ENCODE results near the gene GABBR2. TPM values are rescaled to one million over a fixed set of nuclear protein-coding genes. Genes with fewer than 3 reads are reported as not detected.

GABBR2 gene
- total and polyA plus RNA-seq, 9 of the 15 experiments (the other 6 are each of a cell fraction or from before 2014, with no cell fraction given): 0.15 to 1.9 (median 0.32) TPM

DNA sequence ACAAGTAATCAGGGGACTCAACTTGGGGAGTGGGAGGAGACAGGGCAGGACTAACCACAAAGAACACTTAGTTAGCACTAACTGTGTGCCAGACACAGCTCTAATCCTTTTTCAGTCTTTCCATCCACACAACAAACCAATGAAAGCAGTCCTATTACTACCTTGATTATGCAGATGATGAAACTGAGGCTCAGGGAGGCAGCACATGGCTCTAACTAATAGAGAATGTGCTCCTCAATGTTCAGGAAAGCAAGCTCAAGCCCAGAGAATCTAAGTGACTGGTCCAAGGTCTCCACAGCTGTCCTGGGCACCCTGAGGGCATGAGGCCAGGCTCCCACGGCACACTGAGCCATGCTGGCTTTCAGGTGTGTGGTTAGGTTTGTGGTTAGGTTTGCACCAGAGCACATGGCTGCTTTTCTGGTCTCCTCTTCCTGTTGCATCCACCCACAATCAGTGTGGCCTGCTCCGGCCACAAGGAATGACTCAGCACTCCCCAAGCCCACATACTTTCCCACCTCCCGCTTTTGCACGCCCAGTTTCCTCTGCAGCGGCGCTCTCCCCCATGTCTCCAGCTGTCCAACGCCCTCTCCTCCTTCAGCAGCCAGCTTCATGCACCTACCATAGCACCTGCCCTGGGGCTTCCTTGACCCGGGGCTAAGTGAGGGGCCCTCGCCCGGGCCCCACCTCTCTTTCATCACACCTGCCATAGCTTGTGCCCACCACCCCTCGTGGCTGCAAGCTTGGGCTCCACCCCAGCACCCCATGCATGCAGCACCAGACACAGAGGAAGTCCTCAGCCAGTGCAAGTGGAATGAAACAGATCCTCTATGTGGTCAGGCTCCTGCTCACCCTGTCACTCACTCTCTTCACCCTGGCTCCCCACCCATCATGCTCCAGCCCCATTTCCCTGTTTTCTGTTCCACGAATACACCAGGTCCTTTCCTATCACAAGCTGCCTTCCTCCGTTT is 133.1 kb downstream of the GABBR2 start (continued):
- TF ChIP-seq, protein P1, sequence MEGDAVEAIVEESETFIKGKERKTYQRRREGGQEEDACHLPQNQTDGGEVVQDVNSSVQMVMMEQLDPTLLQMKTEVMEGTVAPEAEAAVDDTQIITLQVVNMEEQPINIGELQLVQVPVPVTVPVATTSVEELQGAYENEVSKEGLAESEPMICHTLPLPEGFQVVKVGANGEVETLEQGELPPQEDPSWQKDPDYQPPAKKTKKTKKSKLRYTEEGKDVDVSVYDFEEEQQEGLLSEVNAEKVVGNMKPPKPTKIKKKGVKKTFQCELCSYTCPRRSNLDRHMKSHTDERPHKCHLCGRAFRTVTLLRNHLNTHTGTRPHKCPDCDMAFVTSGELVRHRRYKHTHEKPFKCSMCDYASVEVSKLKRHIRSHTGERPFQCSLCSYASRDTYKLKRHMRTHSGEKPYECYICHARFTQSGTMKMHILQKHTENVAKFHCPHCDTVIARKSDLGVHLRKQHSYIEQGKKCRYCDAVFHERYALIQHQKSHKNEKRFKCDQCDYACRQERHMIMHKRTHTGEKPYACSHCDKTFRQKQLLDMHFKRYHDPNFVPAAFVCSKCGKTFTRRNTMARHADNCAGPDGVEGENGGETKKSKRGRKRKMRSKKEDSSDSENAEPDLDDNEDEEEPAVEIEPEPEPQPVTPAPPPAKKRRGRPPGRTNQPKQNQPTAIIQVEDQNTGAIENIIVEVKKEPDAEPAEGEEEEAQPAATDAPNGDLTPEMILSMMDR (IDR thresholded peaks at IDR 0.05 in 2 of 3, conservative IDR thresholded peaks at IDR 0.05 in 1 of 3; ENCODE audit: insufficient read depth in 2 of 3, low read depth in 1 of 3, low read length in 3 of 3): no peak
- TF ChIP-seq, protein P2, sequence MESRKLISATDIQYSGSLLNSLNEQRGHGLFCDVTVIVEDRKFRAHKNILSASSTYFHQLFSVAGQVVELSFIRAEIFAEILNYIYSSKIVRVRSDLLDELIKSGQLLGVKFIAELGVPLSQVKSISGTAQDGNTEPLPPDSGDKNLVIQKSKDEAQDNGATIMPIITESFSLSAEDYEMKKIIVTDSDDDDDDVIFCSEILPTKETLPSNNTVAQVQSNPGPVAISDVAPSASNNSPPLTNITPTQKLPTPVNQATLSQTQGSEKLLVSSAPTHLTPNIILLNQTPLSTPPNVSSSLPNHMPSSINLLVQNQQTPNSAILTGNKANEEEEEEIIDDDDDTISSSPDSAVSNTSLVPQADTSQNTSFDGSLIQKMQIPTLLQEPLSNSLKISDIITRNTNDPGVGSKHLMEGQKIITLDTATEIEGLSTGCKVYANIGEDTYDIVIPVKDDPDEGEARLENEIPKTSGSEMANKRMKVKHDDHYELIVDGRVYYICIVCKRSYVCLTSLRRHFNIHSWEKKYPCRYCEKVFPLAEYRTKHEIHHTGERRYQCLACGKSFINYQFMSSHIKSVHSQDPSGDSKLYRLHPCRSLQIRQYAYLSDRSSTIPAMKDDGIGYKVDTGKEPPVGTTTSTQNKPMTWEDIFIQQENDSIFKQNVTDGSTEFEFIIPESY (CRISPR knock-in tag; IDR thresholded peaks at IDR 0.05): peak; percentile 69
- TF ChIP-seq SRF (CRISPR knock-in tag; IDR thresholded peaks at IDR 0.05): peak in 1 of 2 experiments; percentile 39; a peak in 1 of 4 replicates
- TF ChIP-seq SIN3A (IDR thresholded peaks at IDR 0.05; ENCODE audit: borderline replicate concordance in 2 of 2, control insufficient read depth in 1 of 2, low read depth in 2 of 2, low read length in 2 of 2): no peak
- no peak for TF ChIP-seq BRF1 (IDR thresholded peaks at IDR 0.05; ENCODE audit: borderline replicate concordance, extremely low read depth, insufficient read length)
- TF ChIP-seq, protein P3, sequence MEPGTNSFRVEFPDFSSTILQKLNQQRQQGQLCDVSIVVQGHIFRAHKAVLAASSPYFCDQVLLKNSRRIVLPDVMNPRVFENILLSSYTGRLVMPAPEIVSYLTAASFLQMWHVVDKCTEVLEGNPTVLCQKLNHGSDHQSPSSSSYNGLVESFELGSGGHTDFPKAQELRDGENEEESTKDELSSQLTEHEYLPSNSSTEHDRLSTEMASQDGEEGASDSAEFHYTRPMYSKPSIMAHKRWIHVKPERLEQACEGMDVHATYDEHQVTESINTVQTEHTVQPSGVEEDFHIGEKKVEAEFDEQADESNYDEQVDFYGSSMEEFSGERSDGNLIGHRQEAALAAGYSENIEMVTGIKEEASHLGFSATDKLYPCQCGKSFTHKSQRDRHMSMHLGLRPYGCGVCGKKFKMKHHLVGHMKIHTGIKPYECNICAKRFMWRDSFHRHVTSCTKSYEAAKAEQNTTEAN (CRISPR knock-in tag; IDR thresholded peaks at IDR 0.05): 0 out of 2 replicates have a peak, but pooled peaks have one; percentile 32
- TF ChIP-seq NFXL1 (CRISPR knock-in tag; IDR thresholded peaks at IDR 0.05): no peak
- TF ChIP-seq JUNB (CRISPR knock-in tag; conservative IDR thresholded peaks at IDR 0.05): no peak
- peak; percentile 45 to 98; a peak in 3 of 4 replicates for TF ChIP-seq RCOR1 (IDR thresholded peaks at IDR 0.05; ENCODE audit: borderline replicate concordance in 1 of 2, low read depth in 2 of 2, low read length in 2 of 2)
- TF ChIP-seq, protein P4, sequence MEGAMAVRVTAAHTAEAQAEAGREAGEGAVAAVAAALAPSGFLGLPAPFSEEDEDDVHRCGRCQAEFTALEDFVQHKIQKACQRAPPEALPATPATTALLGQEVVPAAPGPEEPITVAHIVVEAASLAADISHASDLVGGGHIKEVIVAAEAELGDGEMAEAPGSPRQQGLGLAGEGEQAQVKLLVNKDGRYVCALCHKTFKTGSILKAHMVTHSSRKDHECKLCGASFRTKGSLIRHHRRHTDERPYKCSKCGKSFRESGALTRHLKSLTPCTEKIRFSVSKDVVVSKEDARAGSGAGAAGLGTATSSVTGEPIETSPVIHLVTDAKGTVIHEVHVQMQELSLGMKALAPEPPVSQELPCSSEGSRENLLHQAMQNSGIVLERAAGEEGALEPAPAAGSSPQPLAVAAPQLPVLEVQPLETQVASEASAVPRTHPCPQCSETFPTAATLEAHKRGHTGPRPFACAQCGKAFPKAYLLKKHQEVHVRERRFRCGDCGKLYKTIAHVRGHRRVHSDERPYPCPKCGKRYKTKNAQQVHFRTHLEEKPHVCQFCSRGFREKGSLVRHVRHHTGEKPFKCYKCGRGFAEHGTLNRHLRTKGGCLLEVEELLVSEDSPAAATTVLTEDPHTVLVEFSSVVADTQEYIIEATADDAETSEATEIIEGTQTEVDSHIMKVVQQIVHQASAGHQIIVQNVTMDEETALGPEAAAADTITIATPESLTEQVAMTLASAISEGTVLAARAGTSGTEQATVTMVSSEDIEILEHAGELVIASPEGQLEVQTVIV (CRISPR knock-in tag; IDR thresholded peaks at IDR 0.05; ENCODE audit: borderline replicate concordance): no peak
- no peak; the same call in 1 of the 2 replicates for TF ChIP-seq MEF2D (tag; conservative IDR thresholded peaks at IDR 0.05; ENCODE audit: low read depth)
- 0 out of 4 replicates have a peak, but pooled peaks of 1 of the 2 experiments have one; percentile 8 for TF ChIP-seq RAD21 (CRISPR knock-in tag; conservative IDR thresholded peaks at IDR 0.05 in 1 of 2, IDR thresholded peaks at IDR 0.05 in 1 of 2)
- TF ChIP-seq, protein P5, sequence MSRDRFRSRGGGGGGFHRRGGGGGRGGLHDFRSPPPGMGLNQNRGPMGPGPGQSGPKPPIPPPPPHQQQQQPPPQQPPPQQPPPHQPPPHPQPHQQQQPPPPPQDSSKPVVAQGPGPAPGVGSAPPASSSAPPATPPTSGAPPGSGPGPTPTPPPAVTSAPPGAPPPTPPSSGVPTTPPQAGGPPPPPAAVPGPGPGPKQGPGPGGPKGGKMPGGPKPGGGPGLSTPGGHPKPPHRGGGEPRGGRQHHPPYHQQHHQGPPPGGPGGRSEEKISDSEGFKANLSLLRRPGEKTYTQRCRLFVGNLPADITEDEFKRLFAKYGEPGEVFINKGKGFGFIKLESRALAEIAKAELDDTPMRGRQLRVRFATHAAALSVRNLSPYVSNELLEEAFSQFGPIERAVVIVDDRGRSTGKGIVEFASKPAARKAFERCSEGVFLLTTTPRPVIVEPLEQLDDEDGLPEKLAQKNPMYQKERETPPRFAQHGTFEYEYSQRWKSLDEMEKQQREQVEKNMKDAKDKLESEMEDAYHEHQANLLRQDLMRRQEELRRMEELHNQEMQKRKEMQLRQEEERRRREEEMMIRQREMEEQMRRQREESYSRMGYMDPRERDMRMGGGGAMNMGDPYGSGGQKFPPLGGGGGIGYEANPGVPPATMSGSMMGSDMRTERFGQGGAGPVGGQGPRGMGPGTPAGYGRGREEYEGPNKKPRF (IDR thresholded peaks at IDR 0.05; ENCODE audit: low read depth, low read length): no peak
- no peak for TF ChIP-seq KLF10 (CRISPR knock-in tag; IDR thresholded peaks at IDR 0.05)

Data from K562 (cell line).